Neural progenitor cell (in vitro differentiated cells): ENCODE data around the gene CD180.

Experiments used
- EZH2 ChIP-seq: fragments of 200-600 bp; sonication (generic); IDR thresholded peaks from 2 replicates; pipeline ENCODE4 v1.6.1; 2017; ENCODE audit warnings: antibody characterized with exemption, mild to moderate bottlenecking, moderate library complexity
- EZH2phosphoT487 ChIP-seq: fragments of 200-600 bp; sonication (generic); IDR thresholded peaks from 2 replicates; pipeline ENCODE4 v1.6.1; 2017; ENCODE audit warnings: antibody characterized with exemption
- TF ChIP-seq, protein P1 (sequence below): fragments of 200-600 bp; sonication (generic); IDR thresholded peaks from 2 replicates; pipeline ENCODE4 v1.5.1; 2017; ENCODE audit warnings: antibody characterized with exemption, mild to moderate bottlenecking

DNA sequence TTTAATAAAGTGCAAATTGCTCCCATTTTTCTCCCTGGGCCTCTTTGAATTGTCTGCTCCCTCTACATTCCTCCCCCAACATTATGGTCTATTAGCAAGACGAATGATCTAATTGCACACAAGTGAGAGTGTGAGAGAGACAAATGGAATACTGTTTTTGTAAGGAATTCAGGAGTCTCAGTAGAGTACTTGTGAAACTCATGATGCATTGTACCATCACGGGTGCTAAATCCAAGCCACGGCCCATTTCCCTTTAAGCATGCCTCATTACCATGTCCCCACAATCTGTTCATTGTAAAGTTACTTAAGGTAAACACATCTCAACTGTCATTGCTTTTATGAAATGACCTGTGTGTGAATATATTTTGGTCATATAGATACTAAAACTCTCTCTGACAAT, 62.8 kb downstream of the CD180 start:
- TF ChIP-seq, protein P1, sequence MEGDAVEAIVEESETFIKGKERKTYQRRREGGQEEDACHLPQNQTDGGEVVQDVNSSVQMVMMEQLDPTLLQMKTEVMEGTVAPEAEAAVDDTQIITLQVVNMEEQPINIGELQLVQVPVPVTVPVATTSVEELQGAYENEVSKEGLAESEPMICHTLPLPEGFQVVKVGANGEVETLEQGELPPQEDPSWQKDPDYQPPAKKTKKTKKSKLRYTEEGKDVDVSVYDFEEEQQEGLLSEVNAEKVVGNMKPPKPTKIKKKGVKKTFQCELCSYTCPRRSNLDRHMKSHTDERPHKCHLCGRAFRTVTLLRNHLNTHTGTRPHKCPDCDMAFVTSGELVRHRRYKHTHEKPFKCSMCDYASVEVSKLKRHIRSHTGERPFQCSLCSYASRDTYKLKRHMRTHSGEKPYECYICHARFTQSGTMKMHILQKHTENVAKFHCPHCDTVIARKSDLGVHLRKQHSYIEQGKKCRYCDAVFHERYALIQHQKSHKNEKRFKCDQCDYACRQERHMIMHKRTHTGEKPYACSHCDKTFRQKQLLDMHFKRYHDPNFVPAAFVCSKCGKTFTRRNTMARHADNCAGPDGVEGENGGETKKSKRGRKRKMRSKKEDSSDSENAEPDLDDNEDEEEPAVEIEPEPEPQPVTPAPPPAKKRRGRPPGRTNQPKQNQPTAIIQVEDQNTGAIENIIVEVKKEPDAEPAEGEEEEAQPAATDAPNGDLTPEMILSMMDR, result no peak
- TF ChIP-seq EZH2 (no peak), EZH2phosphoT487 (no peak)
